ENCODE data around the gene ATXN7L2.

DNA sequence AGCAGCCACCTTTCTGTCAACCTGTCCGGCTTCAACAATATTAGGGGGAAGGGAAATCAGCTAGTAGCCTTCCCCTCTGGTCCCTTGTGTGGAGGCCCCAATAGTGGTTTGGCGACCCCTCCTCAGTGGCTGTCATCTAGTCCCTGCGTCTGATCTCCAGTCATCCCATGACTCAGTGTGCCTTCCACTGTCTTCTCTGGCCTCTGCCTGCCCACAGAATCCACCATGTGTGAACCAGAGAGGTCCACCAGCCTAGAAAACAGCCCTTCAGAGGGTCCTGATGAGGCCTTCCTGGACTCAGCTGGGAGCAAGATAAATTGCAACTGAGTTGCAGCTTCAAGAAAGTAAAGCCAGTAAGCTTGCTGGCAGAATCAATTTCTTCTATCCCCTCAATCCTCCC lies 3.8 kb upstream of the ATXN7L2 start:
- no peak for TF ChIP-seq CTCF (IDR thresholded peaks at IDR 0.05; ENCODE audit: poor library complexity, severe bottlenecking)
- TF ChIP-seq EZH2 (IDR thresholded peaks at IDR 0.05; ENCODE audit: borderline replicate concordance, insufficient read depth, low read length, poor library complexity, severe bottlenecking) = no peak
- no peak for TF ChIP-seq POLR2AphosphoS5 (IDR thresholded peaks at IDR 0.05)
- TF ChIP-seq TAF1 (IDR thresholded peaks at IDR 0.05; ENCODE audit: low read depth) = no peak
- TF ChIP-seq SMC3 (conservative IDR thresholded peaks at IDR 0.05; ENCODE audit: poor library complexity) = no peak
- TF ChIP-seq RAD21 (conservative IDR thresholded peaks at IDR 0.05) = no peak
- no peak for TF ChIP-seq MXI1 (conservative IDR thresholded peaks at IDR 0.05; ENCODE audit: poor library complexity, severe bottlenecking)
- TF ChIP-seq EP300 (conservative IDR thresholded peaks at IDR 0.05; ENCODE audit: poor library complexity, severe bottlenecking) = no peak
- no peak for TF ChIP-seq REST (IDR thresholded peaks at IDR 0.05; ENCODE audit: borderline replicate concordance)
